ENCODE results near the gene CPEB4.

The CPEB4 gene

DNA sequence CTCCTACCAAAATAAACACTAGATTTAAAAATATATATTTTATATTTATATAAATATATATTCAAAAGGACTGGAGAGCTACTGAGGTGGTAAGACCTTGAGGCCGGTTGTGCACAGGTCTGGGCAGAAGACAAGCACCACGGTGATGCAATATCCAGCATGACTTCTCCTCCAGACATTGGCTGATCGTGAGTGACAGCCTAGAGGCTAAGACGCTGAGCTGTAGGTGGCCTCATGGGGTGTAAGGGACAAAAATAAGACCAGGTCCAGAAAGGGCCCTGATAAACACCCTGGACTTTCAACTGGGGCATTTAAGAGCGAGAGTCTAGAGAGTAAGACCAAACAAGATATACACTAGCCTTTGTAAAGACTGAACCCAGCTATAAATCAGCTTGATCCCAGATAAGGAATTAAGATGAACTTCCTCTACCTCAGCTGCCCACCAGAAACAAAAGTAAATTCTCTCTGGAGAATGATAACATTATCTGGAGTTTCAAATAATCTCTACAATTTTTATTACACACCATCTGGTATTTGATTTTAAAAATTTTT is 86.6 kb downstream of the CPEB4 start:
- TF ChIP-seq, protein P1, sequence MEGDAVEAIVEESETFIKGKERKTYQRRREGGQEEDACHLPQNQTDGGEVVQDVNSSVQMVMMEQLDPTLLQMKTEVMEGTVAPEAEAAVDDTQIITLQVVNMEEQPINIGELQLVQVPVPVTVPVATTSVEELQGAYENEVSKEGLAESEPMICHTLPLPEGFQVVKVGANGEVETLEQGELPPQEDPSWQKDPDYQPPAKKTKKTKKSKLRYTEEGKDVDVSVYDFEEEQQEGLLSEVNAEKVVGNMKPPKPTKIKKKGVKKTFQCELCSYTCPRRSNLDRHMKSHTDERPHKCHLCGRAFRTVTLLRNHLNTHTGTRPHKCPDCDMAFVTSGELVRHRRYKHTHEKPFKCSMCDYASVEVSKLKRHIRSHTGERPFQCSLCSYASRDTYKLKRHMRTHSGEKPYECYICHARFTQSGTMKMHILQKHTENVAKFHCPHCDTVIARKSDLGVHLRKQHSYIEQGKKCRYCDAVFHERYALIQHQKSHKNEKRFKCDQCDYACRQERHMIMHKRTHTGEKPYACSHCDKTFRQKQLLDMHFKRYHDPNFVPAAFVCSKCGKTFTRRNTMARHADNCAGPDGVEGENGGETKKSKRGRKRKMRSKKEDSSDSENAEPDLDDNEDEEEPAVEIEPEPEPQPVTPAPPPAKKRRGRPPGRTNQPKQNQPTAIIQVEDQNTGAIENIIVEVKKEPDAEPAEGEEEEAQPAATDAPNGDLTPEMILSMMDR (IDR thresholded peaks at IDR 0.05), result no peak
- DNase-seq (ENCODE audit: low spot score), result no peak
- Histone ChIP-seq H3K27ac (no peak overlapping the region), H3K4me3 (no peak overlapping the region)

DNA sequence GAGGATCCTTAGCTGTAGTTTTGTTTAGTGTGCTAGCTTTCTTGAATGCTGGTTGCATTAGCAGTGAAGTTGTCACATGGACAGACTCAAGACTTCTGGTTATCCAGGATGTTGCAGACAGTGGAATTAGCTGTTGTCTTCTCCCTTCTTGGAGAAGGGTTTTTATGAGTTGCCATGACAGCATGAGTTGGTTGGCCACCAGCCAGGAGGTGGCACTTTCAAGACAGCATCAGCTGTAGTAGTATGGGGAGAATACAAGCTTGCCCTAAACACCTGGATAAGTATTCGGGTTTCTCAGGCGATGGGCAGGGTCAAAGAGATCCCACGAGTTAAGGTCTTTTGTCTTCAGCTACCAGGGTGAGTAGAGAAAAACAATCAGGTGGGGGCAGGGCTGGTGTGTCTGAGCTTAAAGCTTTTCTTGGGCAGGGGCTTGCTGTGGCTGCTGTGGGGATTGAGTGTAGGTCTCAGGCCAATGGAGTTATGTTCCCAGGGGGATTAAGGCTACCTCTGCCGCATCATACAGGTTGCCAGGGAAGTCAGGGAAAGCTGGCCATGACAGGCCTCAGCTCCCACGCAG is 93.1 kb downstream of the CPEB4 start:
- no peak for DNase-seq (ENCODE audit: low spot score)
- TF ChIP-seq, protein P1 (IDR thresholded peaks at IDR 0.05), result no peak
- Histone ChIP-seq H3K27ac (no peak overlapping the region), H3K4me3 (no peak overlapping the region)

GRCh38 chr5:173984218-173984617 is 96.1 kb downstream of the CPEB4 start:
- TF ChIP-seq, protein P1 (IDR thresholded peaks at IDR 0.05), result no peak
- H3K27ac ChIP-seq, result no peak overlapping the region
- no peak overlapping the region for H3K4me3 ChIP-seq
- no peak for DNase-seq (ENCODE audit: low spot score)

GRCh38 chr5:173988554-173989431 is 100.6 kb downstream of the CPEB4 start, which contains the start of gene C5orf47:
C5orf47 (plus strand) TSS chr5:173989170; CDS start chr5:173989264, 94 bp downstream.
- Histone ChIP-seq H3K4me3 (no peak within 1 kb of the TSS), H3K27ac (no peak within 1 kb of the TSS)
- DNase-seq (ENCODE audit: low spot score), result no peak
- TF ChIP-seq, protein P1 (IDR thresholded peaks at IDR 0.05), result no peak

- no peak for DNase-seq (ENCODE audit: low spot score)
- no peak overlapping the region for H3K4me3 ChIP-seq
- no peak overlapping the region for H3K27ac ChIP-seq
- TF ChIP-seq, protein P1 (IDR thresholded peaks at IDR 0.05), result no peak
These were observed 101.4 kb downstream of the CPEB4 start for GRCh38 chr5:173989432-173990082.

DNA sequence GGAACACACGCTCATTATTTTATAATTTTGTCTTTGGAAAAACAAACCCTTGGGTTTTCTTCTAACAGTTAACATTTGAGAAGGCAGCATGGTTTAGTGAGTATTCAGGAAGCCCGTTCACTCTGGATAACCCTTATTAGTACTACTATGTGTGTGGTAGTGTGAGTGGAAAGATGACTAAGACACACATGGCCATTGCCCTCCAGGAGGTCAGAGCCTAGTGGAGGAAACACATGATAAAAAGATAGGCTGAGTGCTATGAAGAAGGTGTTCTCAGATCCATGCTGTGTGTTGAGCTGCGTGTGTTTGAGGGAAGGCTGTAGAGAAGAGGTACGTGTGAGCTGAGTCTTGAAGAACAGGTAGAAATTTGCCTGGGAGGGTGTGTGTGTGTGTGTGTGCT is 109.2 kb downstream of the CPEB4 start:
- TF ChIP-seq, protein P1 (IDR thresholded peaks at IDR 0.05), result no peak
- no peak for DNase-seq (ENCODE audit: low spot score)
- Histone ChIP-seq H3K27ac (no peak overlapping the region), H3K4me3 (no peak overlapping the region)

Data from coronary artery (tissue), 2 donors.